Thyroid gland (tissue), 4 donors: Measurements from ENCODE around the gene PLEKHM2. TPM values are rescaled to one million over a fixed set of nuclear protein-coding genes. Genes with fewer than 3 reads are reported as not detected.

ENCODE experiments used
- DNase-seq, 2 donors: peaks; one replicate each; pipeline ENCODE4 v3.0.0-alpha.2; 2019
- H3K27ac ChIP-seq, 3 donors: fragments of 200-600 bp; sonication (generic); 1 replicate in 2 of 3; 2 replicates in 1 of 3; pipeline ENCODE4 v1.5.1; 2016 to 2019; ENCODE audit warnings: mild to moderate bottlenecking in 1 of 3, moderate library complexity in 1 of 3
- H3K27me3 ChIP-seq: fragments of 200-600 bp; sonication (generic); one replicate; pipeline ENCODE4 v1.5.1; 2019
- H3K36me3 ChIP-seq, 2 donors: fragments of 200-600 bp; sonication (generic); one replicate each; pipeline ENCODE4 v1.5.1; 2016 to 2019
- H3K4me1 ChIP-seq, 2 donors: fragments of 200-600 bp; sonication (generic); one replicate each; pipeline ENCODE4 v1.5.1; 2017 to 2019
- H3K4me3 ChIP-seq, 3 donors: fragments of 200-600 bp; sonication (generic); replicated peaks in 1 of 3; 1 replicate in 2 of 3; 2 replicates in 1 of 3; pipeline ENCODE4 v1.5.1; 2016; ENCODE audit warnings: mild to moderate bottlenecking in 1 of 3
- H3K9me3 ChIP-seq: fragments of 200-600 bp; sonication (generic); one replicate; pipeline ENCODE4 v1.5.1; 2017
- CTCF ChIP-seq, 6 experiments: fragments of 200-600 bp in 3 of 6; fragments of 450-650 bp in 3 of 6; sonication (generic) in 3 of 6; IDR thresholded peaks; one replicate each; pipeline ENCODE4 v1.5.1; 2016 to 2019; ENCODE audit warnings: antibody characterized with exemption in 6 of 6, mild to moderate bottlenecking in 2 of 6, inconsistent platforms in 1 of 6, moderate library complexity in 1 of 6
- POLR2A ChIP-seq, 2 donors: fragments of 450-650 bp; IDR thresholded peaks; one replicate each; pipeline ENCODE4 v1.6.1; 2017; ENCODE audit warnings: antibody characterized with exemption in 2 of 2, mild to moderate bottlenecking in 2 of 2, moderate library complexity in 1 of 2
- WGBS, 2 donors: methylation state at CpG; one replicate each; pipeline ENCODE4 v1.1.5; 2017; 5-methylcytosine and 5-hydroxymethylcytosine counted together
- intact Hi-C: fragments of 100-400 bp; cut with DNase I; formaldehyde crosslinking; loops from one replicate; pipeline ENCODE4 v1.15.1; 2023
- total RNA-seq, 4 donors: library from RNA; depleted of rRNA; stranded (reverse); fragments of >200 nt; gene quantifications; one replicate each; pipeline ENCODE4 v1.2.3, GENCODE V29; 2016

Gene PLEKHM2
- total RNA-seq, 4 donors from 2014 or later: 38.3 to 48.4 (median 39.4) TPM

GRCh38 chr1:15703562-15703961, 19.4 kb downstream of the PLEKHM2 start:
- no peak overlapping the region for H3K4me3 ChIP-seq
- intact Hi-C loops: no loop called here
- H3K4me1 ChIP-seq: peaks cover 12 to 46% of the 10 kb centered on the region in 2 donors
- no peaks in the 10 kb centered on the region for H3K36me3 ChIP-seq
- TF ChIP-seq POLR2A (IDR thresholded peaks at IDR 0.05): peak in 1 of 2 donors; percentile 16
- TF ChIP-seq CTCF (IDR thresholded peaks at IDR 0.05): no peak
- 63 to 67% methylated on average over 7 to 9 of the region's 9 CpGs for WGBS, 2 donors
- H3K27ac ChIP-seq: peak overlapping the region; percentile 50 to 80 (median 75)
- DNase-seq: peak; percentile 36 to 40
- no peaks in the 10 kb centered on the region for H3K27me3 ChIP-seq
- no peaks in the 10 kb centered on the region for H3K9me3 ChIP-seq

GRCh38 chr1:15704526-15705183, 20.5 kb downstream of the PLEKHM2 start:
- TF ChIP-seq POLR2A (IDR thresholded peaks at IDR 0.05) (no peak), CTCF (IDR thresholded peaks at IDR 0.05) (no peak)
- intact Hi-C loops: no loop called here
- Histone ChIP-seq H3K9me3 (no peaks in the 10 kb centered on the region), H3K27me3 (no peaks in the 10 kb centered on the region), H3K4me1 (peaks cover 12 to 45% of the 10 kb centered on the region in 2 donors), H3K36me3 (no peaks in the 10 kb centered on the region), H3K27ac (peak overlapping the region in 2 of 3 donors; percentile 75 to 80), H3K4me3 (no peak overlapping the region)
- WGBS, 2 donors: 90 to 94% methylated on average over 17 of the region's 17 CpGs
- DNase-seq: no peak

GRCh38 chr1:15705184-15705566, 21.1 kb downstream of the PLEKHM2 start:
- TF ChIP-seq POLR2A (IDR thresholded peaks at IDR 0.05) (no peak), CTCF (IDR thresholded peaks at IDR 0.05) (no peak)
- Histone ChIP-seq H3K36me3 (no peaks in the 10 kb centered on the region), H3K9me3 (no peaks in the 10 kb centered on the region), H3K4me1 (peaks cover 7 to 40% of the 10 kb centered on the region in 2 donors), H3K4me3 (no peak overlapping the region), H3K27me3 (no peaks in the 10 kb centered on the region), H3K27ac (no peak overlapping the region)
- WGBS, 2 donors: 97 to 99% methylated on average over 11 of the region's 11 CpGs
- intact Hi-C loops: no loop called here
- no peak for DNase-seq

GRCh38 chr1:15706751-15707150, 22.6 kb downstream of the PLEKHM2 start:
- H3K9me3 ChIP-seq: no peaks in the 10 kb centered on the region
- intact Hi-C loops: no loop called here
- no peak for DNase-seq
- H3K4me1 ChIP-seq: peaks cover 0 to 33% of the 10 kb centered on the region in 2 donors
- H3K4me3 ChIP-seq: no peak overlapping the region
- no peak overlapping the region for H3K27ac ChIP-seq
- no peaks in the 10 kb centered on the region for H3K36me3 ChIP-seq
- WGBS, 2 donors: 73 to 79% methylated on average over 6 to 7 of the region's 7 CpGs
- TF ChIP-seq POLR2A (IDR thresholded peaks at IDR 0.05): no peak
- no peak for TF ChIP-seq CTCF (IDR thresholded peaks at IDR 0.05)
- no peaks in the 10 kb centered on the region for H3K27me3 ChIP-seq

GRCh38 chr1:15707239-15707925, 23.3 kb downstream of the PLEKHM2 start:
- Histone ChIP-seq H3K27ac (no peak overlapping the region), H3K36me3 (no peaks in the 10 kb centered on the region), H3K4me3 (no peak overlapping the region), H3K27me3 (no peaks in the 10 kb centered on the region), H3K9me3 (no peaks in the 10 kb centered on the region), H3K4me1 (peaks cover 0 to 33% of the 10 kb centered on the region in 2 donors)
- TF ChIP-seq CTCF (IDR thresholded peaks at IDR 0.05): no peak
- WGBS, 2 donors: 66 to 87% methylated on average over 8 of the region's 8 CpGs
- DNase-seq: no peak
- intact Hi-C loops: no loop called here
